CD4-positive, alpha-beta T cell (primary cell): ENCODE results near the gene TADA1. TPM values are rescaled to one million over a fixed set of nuclear protein-coding genes. Genes with fewer than 3 reads are reported as not detected.
"Not testable (repeated sequence)": the region's sequence is repeated elsewhere in the genome, so short reads cannot be mapped to it uniquely, and the experiment has no call there.

ENCODE experiments used
- ATAC-seq: fragments of 200-7000 bp; cut with Tn5 transposase; one replicate; pipeline ENCODE4 v1.10.0; 2022; ENCODE audit warnings: mild to moderate bottlenecking; ENCODE audit not compliant: poor library complexity
- CTCF ChIA-PET: fragments of 350-600 bp; sonication (Branson Sonifier 250); formaldehyde crosslinking; loops from one replicate; lab custom pipeline; 2021; ENCODE audit warnings: antibody characterized with exemption, inconsistent platforms; lab: Charles Lee
- POLR2A ChIA-PET: fragments of 350-600 bp; sonication (Branson Sonifier 250); formaldehyde crosslinking; loops from one replicate; lab custom pipeline; 2021; ENCODE audit warnings: antibody characterized with exemption, inconsistent platforms; lab: Charles Lee
- DNase-seq, 14 experiments: peaks; one replicate each; pipeline ENCODE4 v3.0.0-alpha.2; 2013 to 2020; ENCODE audit warnings: mixed read lengths in 2 of 14
- H3K27ac ChIP-seq, 2 donors: one replicate each; pipeline versions ENCODE4 v1.5.1 to v1.7.0; 2013; ENCODE audit warnings: low read length in 2 of 2, low read depth in 1 of 2, mild to moderate bottlenecking in 1 of 2
- H3K27me3 ChIP-seq, 2 experiments: 1 replicate in 1 of 2; 2 replicates in 1 of 2; pipeline versions ENCODE4 v1.6.1 to v1.7.0; 2013; ENCODE audit warnings: low read length in 2 of 2, control low read depth in 1 of 2, mild to moderate bottlenecking in 1 of 2, moderate library complexity in 1 of 2; ENCODE audit not compliant: insufficient read depth in 2 of 2, control insufficient read depth in 1 of 2
- H3K36me3 ChIP-seq: one replicate; pipeline ENCODE4 v1.6.1; 2013; ENCODE audit warnings: low read length, control low read depth; ENCODE audit not compliant: insufficient read depth
- H3K4me1 ChIP-seq: one replicate; pipeline ENCODE4 v1.6.1; 2013; ENCODE audit warnings: low read length, control low read depth; ENCODE audit not compliant: insufficient read depth
- H3K4me3 ChIP-seq: one replicate; pipeline ENCODE4 v1.5.1; 2013; ENCODE audit warnings: mild to moderate bottlenecking, low read length, moderate library complexity
- H3K9me3 ChIP-seq, 2 experiments: 1 replicate in 1 of 2; 2 replicates in 1 of 2; pipeline versions ENCODE4 v1.6.1 to v1.7.0; 2013; ENCODE audit warnings: low read length in 2 of 2, mild to moderate bottlenecking in 2 of 2, control low read depth in 1 of 2, moderate library complexity in 1 of 2; ENCODE audit not compliant: control insufficient read depth in 1 of 2, insufficient read depth in 1 of 2
- H3K27ac Mint-ChIP-seq: one replicate; pipeline ENCODE4 v1.8.0; 2020; ENCODE audit warnings: mixed read lengths
- H3K27me3 Mint-ChIP-seq: one replicate; pipeline ENCODE4 v1.8.0; 2021; ENCODE audit warnings: mixed read lengths
- H3K36me3 Mint-ChIP-seq: one replicate; pipeline ENCODE4 v1.8.0; 2021; ENCODE audit warnings: low read depth, mixed read lengths
- H3K4me1 Mint-ChIP-seq: one replicate; pipeline ENCODE4 v1.8.0; 2021; ENCODE audit warnings: low read depth, mixed read lengths
- H3K4me3 Mint-ChIP-seq: one replicate; pipeline ENCODE4 v1.8.0; 2020; ENCODE audit warnings: mild to moderate bottlenecking, mixed read lengths
- H3K9me3 Mint-ChIP-seq: one replicate; pipeline ENCODE4 v1.8.0; 2020; ENCODE audit warnings: mixed read lengths
- CTCF ChIP-seq: fragments of 200-600 bp; IDR thresholded peaks from one replicate; pipeline ENCODE4 v1.8.0; 2022; ENCODE audit warnings: antibody characterized with exemption, mild to moderate bottlenecking
- intact Hi-C, 2 experiments: fragments of 100-400 bp; cut with DNase I in 1 of 2; cut with micrococcal nuclease in 1 of 2; formaldehyde crosslinking; loops; one replicate each; pipeline versions ENCODE4 v1.15.1 to v1.9.0; 2023 to 2025; cut with DNase I, micrococcal nuclease
- total RNA-seq, 174 experiments: library from RNA in 2 of 174; stranded (reverse) in 2 of 174; gene quantifications; one replicate each; pipeline ENCODE4 v1.2.3 and lab custom pipeline; 2021 to 2026

Gene TADA1
- total RNA-seq, 2 experiments from 2014 or later: 15.8 to 16.4 TPM

- peak overlapping the region; percentile 67 for H3K4me3 ChIP-seq
- no peaks in the 10 kb centered on the region for H3K27me3 Mint-ChIP-seq
- H3K27ac Mint-ChIP-seq: peak overlapping the region; percentile 85
- no peaks in the 10 kb centered on the region for H3K9me3 ChIP-seq
- H3K4me3 Mint-ChIP-seq: peak overlapping the region; percentile 90
- ATAC-seq (peak; percentile 51), DNase-seq (peak; percentile 20 to 83 (median 50))
- peaks cover 60% of the 10 kb centered on the region for H3K4me1 Mint-ChIP-seq
- H3K27ac ChIP-seq: peak overlapping the region; percentile 19 to 56
- no peaks in the 10 kb centered on the region for H3K27me3 ChIP-seq
- ChIA-PET POLR2A (interaction anchor here (0.6 to 3.5 kb wide), 10 partner anchors 8 to 1209 kb away, joined by 3 to 60 read pairs (median 4); partner anchors contain the start of genes MGST3, POU2F1 and TADA1), CTCF (interaction anchor here (1.2 to 2.2 kb wide), 3 partner anchors 36 to 219 kb away, joined by 3 to 9 read pairs (median 8); partner anchors contain the start of gene TADA1)
- H3K9me3 Mint-ChIP-seq: no peaks in the 10 kb centered on the region
- intact Hi-C loops: loop anchor here (1.0 to 10.0 kb wide), 6 partner anchors 33 to 1075 kb away; partner anchors contain the start of genes TADA1 (in 2 of the 2) and TMCO1 (in 1 of the 2)
- H3K36me3 Mint-ChIP-seq: peaks cover 45% of the 10 kb centered on the region
- peaks cover 49% of the 10 kb centered on the region for H3K4me1 ChIP-seq
- peaks cover 38% of the 10 kb centered on the region for H3K36me3 ChIP-seq
- TF ChIP-seq CTCF: no peak
Measured at GRCh38 chr1:166839600-166840308, 36.3 kb downstream of the TADA1 start.

- Mint-ChIP-seq H3K9me3 (no peaks in the 10 kb centered on the region), H3K27me3 (no peaks in the 10 kb centered on the region), H3K36me3 (peaks cover 37% of the 10 kb centered on the region), H3K27ac (peak within 1 kb of the TSS; percentile 87), H3K4me1 (peaks cover 53% of the 10 kb centered on the region), H3K4me3 (peak within 1 kb of the TSS; percentile 91)
- intact Hi-C loops: loop anchor here (1.0 to 10.0 kb wide), 5 partner anchors 37 to 1074 kb away; partner anchors contain the start of genes TADA1 (in 2 of the 2) and TMCO1 (in 1 of the 2)
- no peak for TF ChIP-seq CTCF
- H3K27ac ChIP-seq: peak within 1 kb of the TSS; percentile 56 to 79
- H3K9me3 ChIP-seq: no peaks in the 10 kb centered on the region
- POLR2A ChIA-PET: interaction anchor here (0.6 to 3.5 kb wide), 14 partner anchors 9 to 1208 kb away, joined by 3 to 60 read pairs (median 4); partner anchors contain the start of genes MGST3, POU2F1 and TADA1
- peak; percentile 61 to 94 (median 78) for DNase-seq
- peak within 1 kb of the TSS; percentile 67 for H3K4me3 ChIP-seq
- ATAC-seq: peak; percentile 87
- no peaks in the 10 kb centered on the region for H3K27me3 ChIP-seq
- peaks cover 31% of the 10 kb centered on the region for H3K36me3 ChIP-seq
- CTCF ChIA-PET: interaction anchor here (1.2 to 2.2 kb wide), 3 partner anchors 37 to 220 kb away, joined by 3 to 9 read pairs (median 8); partner anchors contain the start of gene TADA1
- H3K4me1 ChIP-seq: peaks cover 46% of the 10 kb centered on the region
Measured at GRCh38 chr1:166838766-166839599, 37.1 kb downstream of the TADA1 start, which contains the start of gene POGK. TSS of gene POGK (plus strand) at chr1:166839475. CDS start at chr1:166840957, 1,482 bp downstream.

DNA sequence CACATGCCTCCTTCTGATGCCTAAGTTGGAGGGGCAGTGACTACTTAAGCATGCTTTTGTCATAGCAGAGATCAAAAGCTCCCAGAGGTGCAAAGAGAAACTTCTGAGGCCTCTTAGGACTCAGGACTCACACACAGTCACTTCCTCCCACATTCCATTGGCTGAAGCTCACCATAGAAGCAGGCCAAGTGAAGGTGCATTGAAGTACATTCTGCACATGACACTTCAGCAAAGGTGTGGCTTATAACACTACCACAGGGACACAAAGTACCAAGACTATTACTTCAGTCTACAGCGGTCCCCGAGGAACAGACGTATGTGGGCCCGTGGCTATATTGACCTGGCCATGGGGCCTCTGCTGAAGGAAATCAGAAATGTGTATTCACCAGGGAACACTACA lies 39.3 kb downstream of the TADA1 start:
- Mint-ChIP-seq H3K27ac (no peak overlapping the region), H3K36me3 (peaks cover 14% of the 10 kb centered on the region), H3K4me1 (peaks cover 33% of the 10 kb centered on the region), H3K4me3 (peak overlapping the region; percentile 91), H3K9me3 (no peaks in the 10 kb centered on the region), H3K27me3 (no peaks in the 10 kb centered on the region)
- no peak for ATAC-seq
- no peak for DNase-seq
- intact Hi-C loops: loop anchor here (5.0 to 10.0 kb wide), 4 partner anchors 41 to 1072 kb away; partner anchors contain the start of genes TADA1 (in 1 of the 2) and TMCO1 (in 1 of the 2)
- H3K4me3 ChIP-seq: no peak overlapping the region
- H3K9me3 ChIP-seq: no peaks in the 10 kb centered on the region
- peaks cover 11% of the 10 kb centered on the region for H3K36me3 ChIP-seq
- no peak overlapping the region for H3K27ac ChIP-seq
- H3K4me1 ChIP-seq: peaks cover 26% of the 10 kb centered on the region
- no peak for TF ChIP-seq CTCF
- ChIA-PET CTCF (no interaction called here), POLR2A (no interaction called here)
- H3K27me3 ChIP-seq: peaks cover 4 to 5% of the 10 kb centered on the region in 2 experiments

GRCh38 chr1:166829762-166830161 lies 46.3 kb downstream of the TADA1 start:
- POLR2A ChIA-PET, ATAC-seq, H3K4me1 ChIP-seq, DNase-seq, H3K4me3 Mint-ChIP-seq, H3K9me3 ChIP-seq, CTCF ChIA-PET, H3K4me1 Mint-ChIP-seq, H3K27ac Mint-ChIP-seq, H3K27me3 Mint-ChIP-seq, H3K9me3 Mint-ChIP-seq, H3K4me3 ChIP-seq, H3K27ac ChIP-seq, H3K36me3 ChIP-seq: not testable (repeated sequence)
- H3K36me3 Mint-ChIP-seq: peaks cover 13% of the 10 kb centered on the region
- peaks cover 4 to 13% of the 10 kb centered on the region in 2 experiments for H3K27me3 ChIP-seq
- intact Hi-C loops: loop anchor here in 1 of 2 experiments (10.0 kb wide), 1 partner anchor 1065 kb away; the partner anchor contains the start of gene TMCO1
